Endothelial cell (in vitro differentiated cells): ENCODE measurements around the gene CNGA4. TPM values are rescaled to one million over a fixed set of nuclear protein-coding genes. Genes with fewer than 3 reads are reported as not detected.

Experiments
- DNase-seq: peaks from one replicate; pipeline ENCODE4 v3.0.0; 2021; ENCODE audit warnings: low spot score
- H3K27ac Mint-ChIP-seq: one replicate; pipeline ENCODE4 v1.8.0; 2021; ENCODE audit warnings: mixed read lengths, inconsistent platforms; ENCODE audit not compliant: unreplicated experiment
- H3K27me3 Mint-ChIP-seq: one replicate; pipeline ENCODE4 v1.8.0; 2021; ENCODE audit warnings: mild to moderate bottlenecking, moderate library complexity, mixed read lengths, inconsistent platforms; ENCODE audit not compliant: unreplicated experiment
- H3K36me3 Mint-ChIP-seq: one replicate; pipeline ENCODE4 v1.8.0; 2021; ENCODE audit warnings: mild to moderate bottlenecking, low read depth, mixed read lengths, inconsistent platforms; ENCODE audit not compliant: unreplicated experiment
- H3K4me1 Mint-ChIP-seq: one replicate; pipeline ENCODE4 v1.8.0; 2021; ENCODE audit warnings: mild to moderate bottlenecking, mixed read lengths, inconsistent platforms; ENCODE audit not compliant: unreplicated experiment
- H3K4me3 Mint-ChIP-seq: one replicate; pipeline ENCODE4 v1.8.0; 2021; ENCODE audit warnings: mild to moderate bottlenecking, mixed read lengths, inconsistent platforms; ENCODE audit not compliant: unreplicated experiment
- H3K9me3 Mint-ChIP-seq: one replicate; pipeline ENCODE4 v1.8.0; 2021; ENCODE audit warnings: mixed read lengths, inconsistent platforms; ENCODE audit not compliant: unreplicated experiment
- CTCF ChIP-seq: fragments of 200-600 bp; sonication (generic); IDR thresholded peaks from one replicate; pipeline ENCODE4 v1.5.0; 2021; ENCODE audit warnings: antibody characterized with exemption; ENCODE audit not compliant: unreplicated experiment
- total RNA-seq: library from RNA; stranded (reverse); fragmentation: NEBNext Ultra II Directional; extraction: Animal tissue kit (Norgen Biotek cat#: 25700); gene quantifications from one replicate; pipeline ENCODE4 v1.2.1, GENCODE V29; 2021; ENCODE audit not compliant: unreplicated experiment

The CNGA4 gene
- total RNA-seq, 1 donor from 2014 or later, result not detected

- Mint-ChIP-seq H3K36me3 (no peaks in the 10 kb centered on the region), H3K4me1 (peaks cover 11% of the 10 kb centered on the region), H3K27ac (no peak overlapping the region), H3K9me3 (no peaks in the 10 kb centered on the region), H3K4me3 (no peak overlapping the region), H3K27me3 (peaks cover 5% of the 10 kb centered on the region)
- TF ChIP-seq CTCF, result no peak
- DNase-seq, result no peak
Observed at GRCh38 chr11:6237761-6238302, 1.1 kb upstream of the CNGA4 start.

- TF ChIP-seq CTCF, result no peak
- no peak overlapping the region for H3K27ac Mint-ChIP-seq
- H3K9me3 Mint-ChIP-seq, result no peaks in the 10 kb centered on the region
- no peaks in the 10 kb centered on the region for H3K4me1 Mint-ChIP-seq
- H3K4me3 Mint-ChIP-seq, result no peak overlapping the region
- H3K27me3 Mint-ChIP-seq, result peaks cover 5% of the 10 kb centered on the region
- DNase-seq, result no peak
- H3K36me3 Mint-ChIP-seq, result no peaks in the 10 kb centered on the region
Observed at GRCh38 chr11:6240139-6240538, 1.2 kb downstream of the CNGA4 start.

DNA sequence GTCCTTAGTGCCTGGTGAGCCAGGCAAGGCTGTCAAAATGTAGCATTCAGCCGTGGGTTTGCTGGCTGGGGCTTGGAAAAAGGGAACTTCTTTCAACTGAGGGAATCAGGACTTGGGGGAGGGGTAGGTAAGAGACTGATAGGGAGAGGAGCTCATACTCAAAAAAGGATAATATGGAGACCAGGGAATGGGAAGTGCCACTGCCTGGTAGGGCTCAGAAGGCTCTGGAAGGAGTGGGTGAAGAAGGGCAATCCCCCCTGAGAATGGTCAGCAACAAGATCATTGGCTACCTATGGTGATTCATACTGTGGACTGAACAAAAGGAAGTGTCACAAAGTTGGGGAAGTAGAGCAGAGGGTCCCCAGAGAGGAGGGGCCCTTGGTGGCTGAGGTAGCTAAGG, 1.9 kb downstream of the CNGA4 start:
- Mint-ChIP-seq H3K27ac (no peak overlapping the region), H3K4me1 (no peaks in the 10 kb centered on the region), H3K9me3 (no peaks in the 10 kb centered on the region), H3K27me3 (peaks cover 8% of the 10 kb centered on the region), H3K36me3 (no peaks in the 10 kb centered on the region), H3K4me3 (no peak overlapping the region)
- no peak for TF ChIP-seq CTCF
- no peak for DNase-seq

- Mint-ChIP-seq H3K36me3 (no peaks in the 10 kb centered on the region), H3K27me3 (peaks cover 8% of the 10 kb centered on the region), H3K4me1 (no peaks in the 10 kb centered on the region), H3K9me3 (no peaks in the 10 kb centered on the region), H3K27ac (no peak overlapping the region), H3K4me3 (no peak overlapping the region)
- DNase-seq, result no peak
- no peak for TF ChIP-seq CTCF
Observed at GRCh38 chr11:6241316-6241715, 2.4 kb downstream of the CNGA4 start.

- DNase-seq, result no peak
- Mint-ChIP-seq H3K36me3 (no peaks in the 10 kb centered on the region), H3K27me3 (peaks cover 8% of the 10 kb centered on the region), H3K4me3 (no peak overlapping the region), H3K9me3 (no peaks in the 10 kb centered on the region), H3K27ac (no peak overlapping the region), H3K4me1 (no peaks in the 10 kb centered on the region)
- TF ChIP-seq CTCF, result no peak
Observed at GRCh38 chr11:6245536-6245935, 6.6 kb downstream of the CNGA4 start.
